OCI-LY1 (cell line): ENCODE measurements around the gene EML6.

Source experiments
- CTCF ChIP-seq: fragments of 200-600 bp; sonication (generic), shearing (Covaris generic); IDR thresholded peaks from 2 replicates; pipeline ENCODE4 v1.5.1; 2017; ENCODE audit warnings: mild to moderate bottlenecking, antibody characterized with exemption, low read length, moderate library complexity, mixed read lengths
- EZH2 ChIP-seq: fragments of 200-600 bp; sonication (generic), shearing (Covaris generic); IDR thresholded peaks from 2 replicates; pipeline ENCODE4 v1.8.0; 2017; ENCODE audit warnings: borderline replicate concordance, mixed run types, mild to moderate bottlenecking, antibody characterized with exemption, low read length, moderate library complexity, mixed read lengths

GRCh38 chr2:55019526-55020258 is 296.2 kb downstream of the EML6 start:
- TF ChIP-seq EZH2 (no peak), CTCF (no peak)
